ENCODE data around the gene BDH1.
A peak's percentile ranks its signal among the peaks of the same experiment; 100 is the strongest.
"Not testable (repeated sequence)": the region's sequence is repeated elsewhere in the genome, so short reads cannot be mapped to it uniquely, and the experiment has no call there.

Gene BDH1

GRCh38 chr3:197480320-197480719 lies 75.4 kb downstream of the BDH1 start:
- TF ChIP-seq CSRNP3 (CRISPR knock-in tag; IDR thresholded peaks at IDR 0.05) (no peak), ZNF565 (CRISPR knock-in tag; conservative IDR thresholded peaks at IDR 0.05; ENCODE audit: low read depth) (no peak), PATZ1 (CRISPR knock-in tag; IDR thresholded peaks at IDR 0.05; ENCODE audit: borderline replicate concordance) (no peak), ARNTL (CRISPR knock-in tag; IDR thresholded peaks at IDR 0.05; ENCODE audit: borderline replicate concordance, low read depth) (no peak), BACH2 (CRISPR knock-in tag; IDR thresholded peaks at IDR 0.05; ENCODE audit: borderline replicate concordance) (no peak), GLIS3 (CRISPR knock-in tag; IDR thresholded peaks at IDR 0.05) (no peak), CSDC2 (CRISPR knock-in tag; IDR thresholded peaks at IDR 0.05) (no peak), ZNF70 (CRISPR knock-in tag; IDR thresholded peaks at IDR 0.05) (no peak), OSR1 (CRISPR knock-in tag; IDR thresholded peaks at IDR 0.05) (no peak), PPARA (CRISPR knock-in tag; IDR thresholded peaks at IDR 0.05; ENCODE audit: borderline replicate concordance) (no peak), ZFP3 (CRISPR knock-in tag; IDR thresholded peaks at IDR 0.05) (no peak), TOX (CRISPR knock-in tag; IDR thresholded peaks at IDR 0.05; ENCODE audit: borderline replicate concordance) (no peak), ESRRG (CRISPR knock-in tag; IDR thresholded peaks at IDR 0.05) (no peak)
- ATAC-seq = no peak

GRCh38 chr3:197478746-197479668 lies 76.8 kb downstream of the BDH1 start:
- peak; percentile 84 for ATAC-seq
- TF ChIP-seq ZC3H10 (CRISPR knock-in tag; IDR thresholded peaks at IDR 0.05) = no peak
- no peak for TF ChIP-seq ISL1 (CRISPR knock-in tag; IDR thresholded peaks at IDR 0.05)
- TF ChIP-seq ZNF8 (CRISPR knock-in tag; IDR thresholded peaks at IDR 0.05) = no peak
- no peak for TF ChIP-seq SNAI2 (CRISPR knock-in tag; IDR thresholded peaks at IDR 0.05)
- TF ChIP-seq ZNF565 (CRISPR knock-in tag; conservative IDR thresholded peaks at IDR 0.05; ENCODE audit: low read depth) = no peak
- TF ChIP-seq CREB5 (CRISPR knock-in tag; IDR thresholded peaks at IDR 0.05; ENCODE audit: low read depth) = no peak
- TF ChIP-seq TCF4 (CRISPR knock-in tag; IDR thresholded peaks at IDR 0.05; ENCODE audit: borderline replicate concordance) = no peak
- no peak for TF ChIP-seq PPARA (CRISPR knock-in tag; IDR thresholded peaks at IDR 0.05; ENCODE audit: borderline replicate concordance)
- no peak for TF ChIP-seq ZFP3 (CRISPR knock-in tag; IDR thresholded peaks at IDR 0.05)
- no peak for TF ChIP-seq PATZ1 (CRISPR knock-in tag; IDR thresholded peaks at IDR 0.05; ENCODE audit: borderline replicate concordance)

GRCh38 chr3:197477816-197478215 lies 78.0 kb downstream of the BDH1 start:
- ATAC-seq = not testable (repeated sequence)

GRCh38 chr3:197475997-197476525 lies 79.7 kb downstream of the BDH1 start:
- no peak for ATAC-seq
- TF ChIP-seq TCF4 (CRISPR knock-in tag; IDR thresholded peaks at IDR 0.05; ENCODE audit: borderline replicate concordance) (no peak), ZNF70 (CRISPR knock-in tag; IDR thresholded peaks at IDR 0.05) (no peak), ZNF8 (CRISPR knock-in tag; IDR thresholded peaks at IDR 0.05) (no peak), PATZ1 (CRISPR knock-in tag; IDR thresholded peaks at IDR 0.05; ENCODE audit: borderline replicate concordance) (no peak), SNAI2 (CRISPR knock-in tag; IDR thresholded peaks at IDR 0.05) (no peak), TSHZ2 (CRISPR knock-in tag; IDR thresholded peaks at IDR 0.05) (no peak), OSR1 (CRISPR knock-in tag; IDR thresholded peaks at IDR 0.05) (no peak), PPARA (CRISPR knock-in tag; IDR thresholded peaks at IDR 0.05; ENCODE audit: borderline replicate concordance) (no peak), CSRNP3 (CRISPR knock-in tag; IDR thresholded peaks at IDR 0.05) (no peak), ISL1 (CRISPR knock-in tag; IDR thresholded peaks at IDR 0.05) (no peak), ESRRG (CRISPR knock-in tag; IDR thresholded peaks at IDR 0.05) (no peak), ZFP30 (CRISPR knock-in tag; IDR thresholded peaks at IDR 0.05) (no peak)
